Inflammatory macrophage treated with lipopolysaccharide for 4 hours (primary cell): ENCODE measurements around the gene POLR2J3.
A peak's percentile ranks its signal among the peaks of the same experiment; 100 is the strongest.
"Not testable (repeated sequence)": the region's sequence is repeated elsewhere in the genome, so short reads cannot be mapped to it uniquely, and the experiment has no call there.

ENCODE experiments used
- DNase-seq: peaks from one replicate; pipeline ENCODE4 v3.0.0-alpha.2; 2020

POLR2J3 gene

DNA sequence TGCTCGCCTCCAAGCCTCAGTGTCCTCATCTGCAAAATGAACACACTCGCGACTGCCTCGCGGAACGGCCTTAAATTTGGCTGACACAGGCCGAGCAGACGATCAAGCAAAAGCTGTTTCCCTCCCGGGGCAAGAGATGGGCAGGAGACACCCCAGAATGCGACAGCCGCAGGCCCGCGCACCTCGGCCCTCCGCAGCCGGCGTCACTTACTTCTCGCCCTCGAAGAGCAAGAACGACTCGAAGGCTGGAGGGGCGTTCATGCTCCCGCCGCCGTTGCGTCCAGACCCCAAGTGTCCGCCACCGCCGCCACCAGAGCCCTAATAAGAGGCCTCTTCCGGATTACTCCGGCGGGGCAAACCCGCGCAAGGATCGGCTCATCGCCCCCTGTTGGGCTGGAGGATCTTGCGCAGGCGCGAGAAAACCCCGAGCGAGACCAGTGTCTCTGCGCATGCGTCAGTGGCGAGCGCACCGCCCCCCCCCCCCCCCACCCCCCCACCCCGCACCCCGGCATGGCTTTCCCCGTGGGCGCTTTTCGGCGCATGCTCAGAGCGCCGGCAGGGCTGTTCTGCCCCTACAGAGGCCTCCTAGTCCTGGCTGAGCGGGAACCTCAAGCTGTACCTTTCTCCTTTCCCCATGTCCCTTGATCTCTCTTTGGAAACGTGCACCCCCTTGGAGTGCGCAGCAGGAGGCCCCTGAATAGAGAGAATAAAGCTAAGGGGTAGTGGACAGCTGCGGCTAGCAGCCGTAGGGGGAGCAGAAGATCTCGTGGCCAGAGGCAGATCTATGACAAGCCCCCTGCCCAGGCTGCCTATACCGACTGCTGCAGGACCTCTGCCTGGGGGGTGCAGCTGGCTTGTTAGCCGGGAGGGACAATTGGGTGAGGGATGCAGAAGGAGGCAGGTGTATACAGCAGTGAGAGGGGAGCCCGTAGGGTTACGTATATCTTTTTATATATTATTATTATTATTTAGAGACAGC, at the start of gene POLR2J3:
Gene POLR2J3 (minus strand): TSS at position 323 of the 979 bp plus-strand sequence. CDS start 62 bp downstream, at position 261.
- DNase-seq = peak; percentile 85

DNA sequence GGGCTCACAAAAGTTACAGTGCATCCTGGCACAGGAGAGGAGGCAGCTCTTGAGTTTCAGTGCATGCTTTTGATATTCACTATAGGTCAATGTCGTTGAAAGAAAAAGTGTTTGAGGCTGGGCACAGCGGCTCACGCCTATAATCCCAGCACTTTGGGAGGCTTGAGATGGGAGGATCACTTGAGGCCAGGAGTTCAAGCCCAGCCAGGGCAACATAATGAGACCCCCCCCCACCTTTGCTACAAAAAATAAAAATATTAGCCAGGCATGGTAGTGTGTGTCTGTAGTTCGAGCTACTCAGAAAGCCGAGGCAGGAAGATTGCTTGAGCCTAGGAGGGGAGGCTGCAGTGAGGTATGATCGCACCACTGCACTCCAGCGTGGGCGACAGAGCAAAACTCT, 45.7 kb upstream of the POLR2J3 start:
- DNase-seq = not testable (repeated sequence)

DNA sequence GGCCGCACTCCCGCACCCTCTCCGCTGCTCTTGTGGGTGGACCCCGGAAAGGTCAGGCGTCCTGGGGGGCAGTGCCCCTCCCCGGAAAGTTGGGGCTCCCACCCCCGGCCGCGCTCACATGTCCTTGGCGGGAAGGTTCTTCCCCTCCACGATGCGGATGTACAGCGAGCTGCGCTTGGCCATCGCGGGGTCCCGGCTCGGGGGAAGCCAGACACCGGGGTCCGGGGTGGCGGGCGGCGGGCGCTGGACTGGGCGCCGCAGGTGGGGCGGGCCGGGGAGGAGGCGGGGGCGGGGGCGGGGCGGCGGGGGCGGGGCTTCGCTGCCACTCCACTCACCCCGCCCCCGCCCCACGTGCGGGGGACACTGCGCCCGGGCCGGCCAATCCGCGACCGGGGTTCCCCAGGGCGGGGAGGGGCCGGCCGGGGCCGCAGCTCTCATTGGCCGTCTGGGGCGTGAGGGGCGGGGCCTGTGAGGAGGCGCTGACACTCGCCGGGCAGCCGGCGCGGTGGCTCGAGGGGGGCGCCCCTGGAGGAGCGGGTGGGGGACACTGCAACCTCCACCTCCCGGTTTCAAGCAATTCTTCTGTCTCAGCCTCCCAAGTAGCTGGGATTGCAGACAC, 44.2 kb upstream of the POLR2J3 start, which contains the start of gene RASA4:
Gene RASA4 (minus strand): TSS at position 250 of the 619 bp plus-strand sequence. CDS start 67 bp downstream, at position 183.
- not testable (repeated sequence) for DNase-seq

DNA sequence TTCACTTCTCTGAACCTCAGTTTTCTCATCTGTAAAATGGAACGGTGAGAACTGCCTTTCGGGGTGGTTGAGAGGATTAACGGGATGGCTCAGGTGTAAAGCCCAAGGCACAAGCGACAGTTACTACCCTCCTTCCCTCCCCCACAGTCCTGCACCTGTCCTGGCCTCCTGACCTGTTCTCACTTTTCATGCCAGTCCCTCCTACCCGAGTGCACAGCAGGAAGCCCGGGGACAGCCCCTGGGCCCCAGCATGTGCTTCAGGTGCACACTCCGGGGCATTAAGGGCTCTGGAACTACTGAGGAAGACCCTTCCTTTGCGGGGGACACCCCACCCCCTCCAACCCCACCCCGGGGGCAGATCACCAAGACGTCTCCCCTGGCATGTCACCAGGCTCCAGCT, 43.5 kb upstream of the POLR2J3 start:
- not testable (repeated sequence) for DNase-seq

DNA sequence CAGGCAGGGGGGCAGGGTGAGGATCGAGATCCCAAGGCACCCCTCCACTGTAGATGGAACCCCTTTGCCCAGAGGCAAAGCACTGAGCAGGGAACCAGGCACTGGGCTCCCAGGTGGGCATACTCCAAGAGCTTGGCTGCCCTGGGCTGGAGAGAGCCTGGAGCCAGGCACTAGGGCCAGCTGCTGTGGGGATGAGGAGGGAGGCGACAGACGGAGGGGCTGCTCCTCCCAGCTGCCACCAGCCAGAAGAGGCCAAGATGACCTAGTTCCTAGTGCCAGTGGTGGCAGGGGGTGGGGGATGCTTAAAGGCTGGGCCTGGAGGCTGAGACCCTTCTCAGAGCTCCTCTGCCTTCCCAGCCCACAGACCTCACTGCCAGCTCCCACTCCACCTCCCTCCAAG, 42.5 kb upstream of the POLR2J3 start:
- not testable (repeated sequence) for DNase-seq

DNA sequence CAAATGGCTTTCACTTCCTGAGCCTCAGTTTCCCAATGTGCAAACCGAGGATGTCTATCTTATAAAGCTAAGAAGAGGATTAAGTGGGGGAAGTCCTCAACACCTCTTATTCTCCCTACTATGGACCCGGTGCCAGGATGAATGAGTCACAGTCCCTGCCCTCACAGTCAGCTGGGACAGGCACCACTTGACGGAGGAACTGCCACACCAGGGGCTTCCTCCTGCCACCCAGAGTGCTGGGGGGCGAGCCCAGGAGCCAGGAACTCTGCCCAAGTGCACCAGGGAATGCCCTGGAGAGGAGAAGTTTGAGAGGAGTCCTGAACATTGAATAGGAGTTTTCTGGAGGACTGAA, 41.9 kb upstream of the POLR2J3 start:
- DNase-seq = not testable (repeated sequence)

DNA sequence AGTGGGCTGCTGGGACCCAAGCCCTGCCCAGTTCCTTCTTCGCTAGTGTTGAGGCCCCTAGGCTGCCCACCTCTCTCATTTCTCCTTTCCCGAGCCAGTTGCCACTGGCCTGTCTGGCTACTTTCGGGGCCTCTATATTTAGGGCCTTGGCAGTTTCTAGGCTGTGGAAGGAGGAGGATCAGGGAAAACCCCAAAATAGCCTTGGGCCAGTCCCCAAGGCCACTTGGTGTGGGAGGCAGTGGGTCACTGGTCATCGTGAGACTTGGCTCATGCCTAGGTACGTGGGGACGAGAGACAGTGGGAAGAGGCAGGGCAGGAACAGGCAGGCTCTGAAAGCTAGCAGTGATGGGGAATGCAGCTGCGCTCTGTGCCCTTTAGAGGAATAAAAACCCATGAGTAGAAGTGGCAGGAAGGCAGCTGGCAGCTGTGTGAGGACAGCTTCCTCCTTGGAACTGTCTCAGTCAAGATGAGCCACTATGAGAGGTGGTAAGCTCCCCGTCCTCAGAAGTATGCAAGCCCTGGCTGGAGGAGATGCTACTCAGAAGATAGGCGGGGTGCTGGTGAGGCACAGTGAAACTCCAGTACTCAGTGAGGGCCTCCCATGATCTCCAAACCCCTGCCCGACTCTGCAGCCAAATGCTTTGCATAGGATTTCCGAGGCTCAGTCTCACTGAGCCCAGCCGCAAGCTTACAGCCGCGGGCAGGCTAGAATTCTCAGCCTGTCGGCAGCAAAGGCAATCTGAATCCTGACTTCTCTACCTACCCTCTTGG, 41.4 kb upstream of the POLR2J3 start:
- DNase-seq = not testable (repeated sequence)

DNA sequence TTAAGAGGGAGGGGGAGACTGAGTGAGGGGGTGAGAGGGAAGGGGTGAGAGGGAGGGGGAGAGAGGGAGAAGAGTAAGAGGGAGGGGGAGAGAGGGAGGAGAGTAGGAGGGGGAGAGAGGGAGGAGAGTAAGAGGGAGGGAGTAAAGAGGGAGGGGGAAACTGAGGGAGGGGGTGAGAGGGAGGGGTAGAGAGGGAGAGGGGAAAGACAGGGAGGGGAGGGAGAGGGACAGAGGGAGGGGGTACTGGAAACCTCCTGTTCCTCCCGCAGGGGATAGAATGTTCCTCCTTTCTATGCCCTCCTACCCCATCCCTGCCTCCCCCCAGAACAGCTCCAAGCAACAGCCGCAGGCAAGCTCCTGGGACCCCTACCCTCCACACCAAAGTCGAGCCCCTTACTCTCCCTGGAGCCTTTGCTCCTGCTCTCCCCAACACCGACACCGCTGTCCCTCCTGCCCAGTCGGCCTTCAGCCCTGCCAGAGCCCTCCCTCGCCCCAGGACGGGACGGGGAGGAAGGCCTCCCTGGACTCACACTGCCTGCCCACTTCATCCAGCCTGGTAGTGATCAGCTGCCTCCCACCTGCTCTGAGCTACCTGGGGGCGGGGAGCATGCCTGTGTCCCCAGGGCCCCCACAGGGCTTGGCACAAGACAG, 39.4 kb upstream of the POLR2J3 start:
- peak; percentile 15 for DNase-seq

DNA sequence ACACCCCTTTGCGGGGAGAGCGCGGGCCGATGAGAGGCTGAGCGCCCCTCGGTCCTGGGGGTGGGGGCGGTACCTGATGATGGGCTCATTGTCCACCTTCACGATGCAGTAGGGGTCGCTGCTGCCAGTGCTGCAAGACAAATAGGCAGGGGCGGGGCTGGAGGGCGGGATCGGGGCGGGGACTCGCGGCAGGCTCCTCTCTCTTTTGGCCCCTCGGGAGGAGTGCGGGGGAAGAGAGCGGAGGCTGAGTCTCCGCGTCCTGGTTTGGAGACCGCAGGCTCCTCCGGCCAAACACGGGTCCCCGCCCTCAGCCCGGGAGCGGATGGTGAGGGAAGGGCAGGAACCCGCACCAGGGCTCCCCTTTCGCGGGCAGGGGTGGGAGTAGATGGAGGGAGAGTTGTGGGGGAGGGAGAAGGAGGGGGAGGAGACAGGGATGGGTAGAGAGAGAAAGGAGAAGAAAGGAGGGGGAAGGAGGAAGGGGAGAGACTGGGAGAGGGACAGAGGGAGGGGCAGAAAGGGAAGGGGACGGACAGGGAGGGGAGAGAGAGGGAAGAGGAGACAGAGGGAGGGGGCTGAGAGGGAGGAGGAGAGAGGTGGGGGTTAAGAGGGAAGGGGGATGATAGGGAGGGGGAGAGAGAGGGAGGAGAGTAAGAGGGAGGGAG, 38.8 kb upstream of the POLR2J3 start:
- not testable (repeated sequence) for DNase-seq

DNA sequence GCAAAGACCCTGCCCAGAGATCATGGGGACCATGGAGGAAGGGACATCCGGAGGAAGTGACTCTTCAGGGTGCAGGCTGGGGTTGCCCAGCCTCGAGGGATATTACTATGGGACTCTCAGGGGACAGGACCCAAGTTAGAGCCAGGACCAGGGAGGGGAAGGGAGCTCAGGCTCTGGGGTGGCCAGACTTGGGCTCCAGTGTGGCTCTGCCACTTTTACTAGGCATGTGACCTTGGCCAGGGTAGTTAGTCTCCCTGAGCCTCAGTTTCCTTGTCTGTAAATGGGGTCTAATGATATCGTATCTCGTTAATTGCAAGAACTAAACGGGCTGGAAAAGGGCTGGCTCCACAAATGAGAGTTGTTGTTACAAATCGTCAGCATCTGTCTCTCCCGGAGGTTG, 38.1 kb upstream of the POLR2J3 start:
- DNase-seq = not testable (repeated sequence)

DNA sequence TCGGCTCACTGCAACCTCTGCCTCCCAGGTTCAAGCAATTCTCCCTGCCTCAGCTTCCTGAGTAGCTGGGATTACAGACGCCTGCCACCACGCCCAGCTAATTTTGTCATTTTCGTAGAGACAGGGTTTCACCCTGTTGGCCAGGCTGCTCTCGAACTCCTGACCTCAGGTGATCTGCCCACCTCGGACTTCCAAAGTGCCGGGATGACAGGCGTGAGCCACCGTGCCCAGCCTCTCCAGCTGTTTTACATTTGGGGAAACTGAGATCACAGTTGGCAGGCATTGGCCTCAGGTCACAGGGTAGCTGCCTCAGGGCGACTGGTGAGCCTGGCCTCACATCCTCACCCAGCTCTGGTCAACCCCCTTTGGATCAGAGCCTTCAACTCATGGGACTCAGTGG, 37.4 kb upstream of the POLR2J3 start:
- not testable (repeated sequence) for DNase-seq

DNA sequence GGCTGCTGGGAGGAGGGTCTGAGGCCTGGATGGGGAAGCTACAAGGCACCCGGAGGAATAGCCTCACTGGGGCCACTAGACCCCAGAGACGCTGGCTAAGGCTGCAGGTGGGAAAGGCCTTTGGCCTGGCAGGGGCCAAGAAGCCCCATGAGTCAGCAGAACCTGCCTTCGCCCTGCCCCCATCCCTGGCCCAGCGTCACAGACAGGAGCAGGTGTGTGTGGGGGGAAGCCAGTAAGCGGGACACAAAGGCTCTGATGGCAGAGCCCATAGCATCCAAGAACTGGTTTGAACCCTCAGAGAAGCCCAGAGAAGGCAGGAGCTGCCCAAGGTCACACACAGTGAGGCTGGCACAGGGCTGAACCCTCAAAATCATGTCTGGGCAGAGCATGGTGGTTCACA, 34.5 kb upstream of the POLR2J3 start:
- DNase-seq = not testable (repeated sequence)

DNA sequence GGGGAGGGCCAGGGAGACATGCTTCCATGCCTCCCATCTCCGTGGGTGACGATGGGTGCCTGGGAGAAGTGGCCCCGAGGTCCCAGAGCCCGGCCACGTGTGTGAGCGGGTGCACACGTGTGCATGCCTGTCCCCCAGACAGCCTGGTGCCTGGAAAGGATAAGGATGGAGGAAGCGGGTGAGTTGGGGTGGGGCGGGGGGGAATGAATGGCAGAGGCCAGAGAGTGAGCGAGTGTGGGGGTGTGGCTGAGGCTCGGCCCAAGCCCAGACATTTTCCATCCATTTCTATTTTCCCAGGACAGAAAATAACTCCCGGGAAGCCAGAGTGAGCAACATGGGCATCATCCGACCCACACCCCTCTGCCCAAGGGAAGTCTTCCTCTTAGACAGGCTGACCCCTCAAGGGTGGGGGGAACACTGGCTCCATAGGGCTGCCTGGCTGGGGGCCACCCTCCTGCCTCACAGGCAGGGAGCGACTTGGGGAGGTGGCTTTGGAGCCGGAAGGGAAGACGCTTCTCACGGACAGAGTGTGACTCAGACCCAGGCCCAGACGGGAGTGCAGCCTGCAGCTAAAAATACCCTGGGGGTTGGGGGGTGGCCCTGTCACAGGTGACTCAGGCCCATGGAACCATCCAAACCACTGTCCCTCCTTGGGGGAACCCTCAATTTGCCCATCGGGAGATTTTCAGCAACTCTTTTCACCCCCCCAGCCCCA, 32.2 kb upstream of the POLR2J3 start:
- DNase-seq = not testable (repeated sequence)

DNA sequence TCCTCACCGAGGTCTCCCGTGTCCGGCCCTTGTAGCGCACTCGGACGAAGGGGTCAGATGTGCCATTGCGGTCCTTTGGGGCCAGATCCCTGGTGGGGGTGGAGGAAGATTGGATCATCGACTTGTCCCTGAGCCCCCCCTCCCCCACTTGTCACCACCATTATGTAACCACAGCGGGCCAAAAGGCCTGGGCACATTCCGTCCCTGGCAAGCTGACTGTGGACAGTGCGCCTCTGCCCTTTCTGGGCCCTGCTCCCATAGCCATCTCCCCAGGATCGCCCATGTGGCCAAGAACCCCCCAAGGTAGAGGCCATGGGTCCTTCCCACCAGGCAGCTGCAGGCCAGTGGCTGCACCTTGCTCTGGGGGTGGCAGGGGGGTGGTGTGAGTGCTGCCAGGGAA, 29.9 kb upstream of the POLR2J3 start:
- DNase-seq = not testable (repeated sequence)

DNA sequence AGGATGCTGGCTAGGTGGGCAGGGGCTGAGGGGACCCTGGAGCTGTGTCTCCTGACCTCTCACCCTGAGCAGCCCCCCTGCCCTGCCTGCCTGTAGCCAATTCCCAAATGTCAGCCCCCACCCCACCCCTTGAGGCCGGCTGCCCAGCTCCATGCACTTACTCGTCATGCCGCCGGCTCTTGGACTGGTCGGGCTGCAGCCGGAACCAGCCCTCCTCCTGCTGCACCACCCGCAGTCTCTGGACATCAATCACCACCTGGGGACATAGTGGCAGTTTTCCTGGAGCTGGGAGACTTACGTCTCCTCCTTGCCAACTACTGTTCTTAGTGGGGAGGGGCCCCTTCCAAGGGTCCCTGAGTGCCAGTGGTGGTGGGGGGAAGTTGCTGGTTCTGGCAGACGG, 27.3 kb upstream of the POLR2J3 start:
- not testable (repeated sequence) for DNase-seq

DNA sequence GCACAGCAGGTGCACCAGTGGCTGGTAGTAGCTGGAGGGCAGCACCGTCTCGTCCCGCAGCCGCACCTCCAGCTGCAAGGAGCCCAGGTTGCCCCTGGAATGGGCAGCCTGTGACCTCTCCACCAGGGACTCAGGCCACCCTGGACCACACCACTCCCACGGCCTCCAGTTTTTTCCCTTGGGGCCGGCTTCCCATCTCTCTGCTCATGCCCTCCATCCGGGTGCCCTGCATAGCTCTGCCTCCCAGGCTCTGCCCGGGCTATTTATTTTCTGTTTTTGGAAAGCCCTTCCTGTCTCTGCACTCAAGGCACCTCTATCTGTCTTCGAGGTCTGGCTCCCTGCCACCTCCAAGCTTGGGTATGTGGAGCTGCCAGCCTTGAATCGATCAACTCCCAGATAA, 23.7 kb upstream of the POLR2J3 start:
- not testable (repeated sequence) for DNase-seq

DNA sequence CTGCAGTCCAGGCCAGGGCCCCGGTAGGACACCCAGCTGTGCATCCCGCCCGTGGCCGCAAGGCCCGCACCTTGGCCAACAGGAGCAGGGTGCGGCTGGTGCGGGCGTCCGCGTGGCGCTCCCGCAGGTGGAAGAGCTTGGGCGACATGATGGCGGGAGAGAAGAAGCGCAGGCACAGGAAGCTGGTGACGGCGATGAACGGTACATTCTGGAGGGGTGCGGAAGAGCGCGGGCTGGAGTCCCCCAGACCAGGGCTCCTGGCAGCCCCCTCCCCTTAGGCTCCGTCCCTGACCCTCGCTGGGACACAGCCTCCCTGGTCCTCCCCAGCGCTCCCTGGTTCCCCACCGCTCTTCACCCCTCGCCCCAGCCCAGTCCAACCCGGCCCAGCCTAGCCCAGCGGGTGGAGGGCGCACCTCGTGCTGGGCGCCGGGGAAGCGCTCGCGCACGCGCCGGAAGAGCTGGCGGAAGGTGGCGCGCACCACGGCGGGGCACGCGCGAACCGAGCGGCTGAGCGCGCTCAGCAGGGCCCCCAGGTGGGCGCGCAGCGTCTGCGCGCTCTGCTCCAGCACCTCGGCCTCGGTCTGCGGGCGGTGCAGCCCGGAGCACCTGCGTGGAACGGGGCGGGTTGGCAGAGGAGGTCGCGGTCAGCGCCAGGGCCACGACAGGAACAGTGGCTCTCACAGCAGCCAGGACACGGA, 21.4 kb upstream of the POLR2J3 start:
- DNase-seq = not testable (repeated sequence)

DNA sequence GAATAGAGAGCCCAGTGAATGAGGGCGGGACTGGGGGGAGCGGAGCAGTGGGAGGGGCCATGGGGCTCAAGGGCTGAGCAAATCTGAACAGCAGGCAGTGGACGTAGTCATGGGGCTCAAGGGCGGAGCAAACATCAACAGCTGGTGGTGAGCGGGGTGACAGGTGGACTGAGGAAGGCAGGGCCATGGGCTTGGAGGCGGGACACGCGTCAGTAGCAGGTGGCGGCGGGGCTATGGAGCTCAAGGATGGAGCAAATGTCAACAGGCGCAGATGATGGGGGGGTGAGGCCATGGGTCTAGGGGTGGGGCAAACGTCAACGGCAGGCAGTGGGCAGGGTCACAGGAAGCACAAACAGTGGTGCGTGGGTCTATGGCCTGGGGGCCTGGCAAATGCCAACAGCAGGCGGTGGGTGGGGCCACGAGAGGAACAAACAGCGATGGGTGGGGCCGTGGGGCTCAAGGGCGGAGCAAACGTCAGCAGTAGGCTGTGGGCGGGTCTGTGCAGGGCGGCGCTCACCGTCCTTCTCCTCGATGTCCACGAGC, 20.2 kb upstream of the POLR2J3 start:
- not testable (repeated sequence) for DNase-seq

DNA sequence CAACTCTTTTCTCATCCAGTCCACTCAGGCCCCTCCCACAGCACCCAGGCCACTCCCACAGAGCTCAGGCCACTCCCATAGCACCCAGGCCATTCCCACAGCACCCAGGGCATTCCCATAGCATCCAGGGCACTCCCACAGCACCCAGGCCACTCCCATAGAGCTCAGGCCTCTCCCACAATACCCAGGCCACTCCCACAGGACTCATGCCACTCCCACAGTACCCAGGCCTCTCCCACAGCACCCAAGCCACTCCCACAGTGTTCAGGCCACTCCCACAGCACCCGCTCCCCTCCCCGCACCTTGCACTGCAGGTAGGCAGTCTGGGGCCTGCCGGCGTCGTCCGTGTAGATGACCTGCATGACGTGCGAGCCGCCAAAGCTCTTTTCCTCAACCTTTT, 17.5 kb upstream of the POLR2J3 start:
- not testable (repeated sequence) for DNase-seq

DNA sequence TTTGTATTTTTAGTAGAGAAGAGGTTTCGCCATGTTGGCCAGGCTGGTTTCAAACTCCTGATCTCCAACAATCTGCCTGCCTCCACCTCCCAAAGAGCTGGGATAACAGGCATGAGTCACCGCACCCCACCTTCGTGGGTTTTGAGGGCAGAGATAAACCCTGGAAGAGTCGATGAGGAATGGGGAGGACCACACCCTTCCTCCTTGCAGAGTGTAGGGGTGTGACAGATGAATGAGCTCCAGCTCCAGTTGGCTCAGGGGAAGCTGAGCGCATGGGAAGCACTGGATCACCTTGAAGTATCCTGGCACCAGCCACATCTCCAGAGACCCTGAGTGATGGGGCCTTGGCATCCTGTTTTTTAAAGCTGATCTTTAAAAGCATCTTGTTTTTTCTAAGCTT, 11.1 kb upstream of the POLR2J3 start:
- not testable (repeated sequence) for DNase-seq
